HCT116 (cell line): ENCODE measurements around the gene CETP.

Experiments
- CEBPB ChIP-seq: IDR thresholded peaks from 2 replicates; pipeline ENCODE4 v1.6.1; 2012; ENCODE audit warnings: low read depth
- CTCF ChIP-seq, 3 experiments: fragments of 200-600 bp in 1 of 3; sonication (generic) in 1 of 3; IDR thresholded peaks in 2 of 3; conservative IDR thresholded peaks in 1 of 3; 2 replicates each; pipeline ENCODE4 v1.5.1; 2012 to 2017; ENCODE audit warnings: low read depth in 2 of 3, low read length in 2 of 3, antibody characterized with exemption in 1 of 3, borderline replicate concordance in 1 of 3, control low read depth in 1 of 3, mild to moderate bottlenecking in 1 of 3, mixed read lengths in 1 of 3, mixed run types in 1 of 3, moderate library complexity in 1 of 3; ENCODE audit not compliant: insufficient read depth in 1 of 3
- JUND ChIP-seq: IDR thresholded peaks from 2 replicates; pipeline ENCODE4 v1.6.1; 2012
- POLR2A ChIP-seq: IDR thresholded peaks from 2 replicates; pipeline ENCODE4 v1.7.0; 2011; ENCODE audit warnings: borderline replicate concordance; ENCODE audit not compliant: insufficient read depth, insufficient read length; ENCODE audit errors: extremely low read depth
- RAD21 ChIP-seq: IDR thresholded peaks from 2 replicates; pipeline ENCODE4 v1.6.1; 2012; ENCODE audit warnings: low read depth, mild to moderate bottlenecking
- REST ChIP-seq: IDR thresholded peaks from 2 replicates; pipeline ENCODE4 v1.6.1; 2012; ENCODE audit warnings: low read depth
- SRF ChIP-seq: IDR thresholded peaks from 2 replicates; pipeline ENCODE4 v1.6.1; 2012; ENCODE audit warnings: low read depth
- TCF7L2 ChIP-seq: IDR thresholded peaks from 2 replicates; pipeline ENCODE4 v1.7.0; 2011; ENCODE audit warnings: borderline replicate concordance, inconsistent platforms; ENCODE audit not compliant: insufficient read depth, insufficient read length; ENCODE audit errors: extremely low read depth

GRCh38 chr16:56927471-56927870 is 34.3 kb upstream of the CETP start:
- TF ChIP-seq POLR2A (no peak), RAD21 (no peak), JUND (no peak), CTCF (IDR thresholded peaks at IDR 0.05 in 2 of 3, conservative IDR thresholded peaks at IDR 0.05 in 1 of 3; ENCODE audit: borderline replicate concordance in 1 of 3, insufficient read depth in 1 of 3, low read depth in 2 of 3, low read length in 2 of 3) (no peak), REST (no peak), CEBPB (no peak), TCF7L2 (no peak), SRF (no peak)
